ENCODE data around the gene SULT1E1. TPM values are rescaled to one million over a fixed set of nuclear protein-coding genes. Genes with fewer than 3 reads are reported as not detected.
"Not testable (repeated sequence)": the region's sequence is repeated elsewhere in the genome, so short reads cannot be mapped to it uniquely, and the experiment has no call there.

Gene SULT1E1
- total RNA-seq, 4 donors from 2014 or later: 539 TPM; not detected in 3

DNA sequence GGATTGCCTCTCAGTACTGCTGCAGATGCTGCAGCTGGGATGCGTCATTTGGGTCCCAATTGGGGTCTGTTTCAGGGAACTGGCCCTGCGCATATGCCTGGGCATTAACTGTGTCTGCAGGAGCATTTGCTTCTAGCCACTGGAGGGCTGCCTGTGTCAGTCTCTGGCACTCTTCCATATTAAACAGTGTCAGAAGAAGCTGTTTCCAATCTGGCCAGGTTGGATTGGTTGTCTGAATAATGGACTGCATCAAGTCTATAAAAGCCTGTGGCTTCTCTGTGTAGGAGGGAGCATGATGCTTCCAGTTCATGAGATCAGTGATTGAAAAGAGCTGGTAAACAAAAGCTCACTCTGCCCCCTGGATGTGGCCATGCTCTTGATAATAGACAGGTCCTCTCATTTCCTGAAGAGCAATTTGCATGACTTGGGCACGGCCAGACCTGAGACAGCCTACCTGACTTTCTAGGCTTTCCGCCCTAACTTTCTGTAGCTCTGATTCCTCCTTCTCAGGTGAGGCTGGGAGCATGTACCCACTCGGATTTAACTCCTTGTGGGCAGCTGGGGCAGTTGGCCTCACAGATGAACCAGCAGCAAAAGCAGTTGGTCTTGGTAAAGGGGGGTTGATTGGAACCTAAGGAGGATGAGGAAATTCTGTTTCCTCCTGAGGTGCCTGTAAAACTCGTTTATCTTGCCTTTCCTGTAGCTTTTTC lies 29.2 kb downstream of the SULT1E1 start:
- Histone ChIP-seq H3K27ac (no peak overlapping the region), H3K27me3 (no peaks in the 10 kb centered on the region), H3K4me3 (no peak overlapping the region), H3K36me3 (no peaks in the 10 kb centered on the region), H3K4me1 (no peaks in the 10 kb centered on the region), H3K9me3 (no peaks in the 10 kb centered on the region)
- no peak for TF ChIP-seq POLR2A (IDR thresholded peaks at IDR 0.05)
- no peak for DNase-seq
- intact Hi-C loops (cut with DNase I; ENCODE audit: low total_unique reads): no loop called here

DNA sequence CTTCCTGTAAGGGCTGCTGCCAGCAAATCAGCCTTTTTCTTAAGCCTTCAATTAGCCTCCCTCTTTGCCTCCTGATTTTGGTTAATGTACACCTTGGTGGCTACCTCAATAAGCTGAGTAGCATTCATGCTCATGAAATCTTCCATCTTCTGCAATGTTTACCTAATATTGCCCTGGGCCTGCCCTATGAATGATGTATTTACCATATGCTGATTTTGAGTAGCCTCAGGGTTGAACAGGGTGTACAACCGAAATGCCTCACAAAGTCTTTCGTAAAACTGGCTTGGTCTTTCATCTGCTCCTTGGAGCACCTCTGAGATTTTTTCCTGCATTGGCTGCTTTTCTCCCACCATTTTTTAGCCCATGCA lies 29.8 kb downstream of the SULT1E1 start:
- no peak for DNase-seq
- H3K27me3 ChIP-seq: no peaks in the 10 kb centered on the region
- TF ChIP-seq POLR2A (IDR thresholded peaks at IDR 0.05): no peak
- TF ChIP-seq, protein P1, sequence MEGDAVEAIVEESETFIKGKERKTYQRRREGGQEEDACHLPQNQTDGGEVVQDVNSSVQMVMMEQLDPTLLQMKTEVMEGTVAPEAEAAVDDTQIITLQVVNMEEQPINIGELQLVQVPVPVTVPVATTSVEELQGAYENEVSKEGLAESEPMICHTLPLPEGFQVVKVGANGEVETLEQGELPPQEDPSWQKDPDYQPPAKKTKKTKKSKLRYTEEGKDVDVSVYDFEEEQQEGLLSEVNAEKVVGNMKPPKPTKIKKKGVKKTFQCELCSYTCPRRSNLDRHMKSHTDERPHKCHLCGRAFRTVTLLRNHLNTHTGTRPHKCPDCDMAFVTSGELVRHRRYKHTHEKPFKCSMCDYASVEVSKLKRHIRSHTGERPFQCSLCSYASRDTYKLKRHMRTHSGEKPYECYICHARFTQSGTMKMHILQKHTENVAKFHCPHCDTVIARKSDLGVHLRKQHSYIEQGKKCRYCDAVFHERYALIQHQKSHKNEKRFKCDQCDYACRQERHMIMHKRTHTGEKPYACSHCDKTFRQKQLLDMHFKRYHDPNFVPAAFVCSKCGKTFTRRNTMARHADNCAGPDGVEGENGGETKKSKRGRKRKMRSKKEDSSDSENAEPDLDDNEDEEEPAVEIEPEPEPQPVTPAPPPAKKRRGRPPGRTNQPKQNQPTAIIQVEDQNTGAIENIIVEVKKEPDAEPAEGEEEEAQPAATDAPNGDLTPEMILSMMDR (IDR thresholded peaks at IDR 0.05): no peak
- H3K4me1 ChIP-seq: no peaks in the 10 kb centered on the region
- H3K9me3 ChIP-seq: no peaks in the 10 kb centered on the region
- H3K36me3 ChIP-seq: no peaks in the 10 kb centered on the region
- no peak overlapping the region for H3K27ac ChIP-seq
- H3K4me3 ChIP-seq: no peak overlapping the region
- intact Hi-C loops (cut with DNase I; ENCODE audit: low total_unique reads): no loop called here

DNA sequence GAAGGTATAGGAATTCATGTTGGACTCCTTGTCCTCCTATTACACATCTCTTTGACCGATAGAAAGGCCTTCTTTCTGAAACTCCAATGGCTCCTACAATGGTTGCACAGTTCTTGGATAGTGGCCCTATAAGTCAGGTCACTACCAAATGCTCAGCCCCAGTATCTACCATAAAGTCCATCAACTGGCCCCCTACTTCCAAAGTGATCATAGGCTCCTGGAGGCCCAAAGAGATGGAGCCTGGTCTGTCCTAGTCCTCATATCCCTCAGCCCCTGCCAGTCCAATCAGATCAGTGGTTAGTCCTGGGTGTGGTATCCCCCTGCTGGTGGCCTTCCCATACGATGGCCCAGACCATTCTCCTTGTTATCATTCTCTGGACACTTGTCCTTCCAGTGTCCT lies 30.3 kb downstream of the SULT1E1 start:
- intact Hi-C loops (cut with DNase I; ENCODE audit: low total_unique reads): no loop called here
- no peak for TF ChIP-seq POLR2A (IDR thresholded peaks at IDR 0.05)
- TF ChIP-seq, protein P1 (IDR thresholded peaks at IDR 0.05): no peak
- Histone ChIP-seq H3K4me1 (no peaks in the 10 kb centered on the region), H3K36me3 (no peaks in the 10 kb centered on the region), H3K9me3 (no peaks in the 10 kb centered on the region), H3K27ac (no peak overlapping the region), H3K27me3 (no peaks in the 10 kb centered on the region), H3K4me3 (no peak overlapping the region)
- no peak for DNase-seq

DNA sequence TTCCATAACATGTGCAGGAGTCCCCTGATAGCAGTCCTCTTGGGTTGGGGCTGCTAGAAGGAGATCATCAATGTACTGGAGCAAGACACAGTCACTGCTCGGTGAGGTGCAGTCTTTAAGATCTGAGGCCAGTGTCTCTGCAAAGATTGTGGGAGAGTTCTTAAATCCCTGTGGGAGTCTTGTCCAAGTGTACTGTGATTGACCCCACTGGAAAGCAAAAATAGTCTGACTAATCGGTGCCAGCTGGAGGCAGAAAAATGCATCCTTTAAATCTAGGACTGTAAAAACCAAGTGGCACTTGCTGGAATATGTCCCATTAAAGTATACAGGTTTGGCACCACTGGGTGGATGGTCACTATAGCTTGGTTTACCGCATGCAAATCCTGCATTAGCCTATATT lies 31.1 kb downstream of the SULT1E1 start:
- Histone ChIP-seq H3K4me3 (no peak overlapping the region), H3K9me3 (no peaks in the 10 kb centered on the region), H3K4me1 (no peaks in the 10 kb centered on the region), H3K27me3 (no peaks in the 10 kb centered on the region), H3K27ac (no peak overlapping the region), H3K36me3 (no peaks in the 10 kb centered on the region)
- TF ChIP-seq POLR2A (IDR thresholded peaks at IDR 0.05): no peak
- TF ChIP-seq, protein P1 (IDR thresholded peaks at IDR 0.05): no peak
- DNase-seq: no peak
- intact Hi-C loops (cut with DNase I; ENCODE audit: low total_unique reads): no loop called here

DNA sequence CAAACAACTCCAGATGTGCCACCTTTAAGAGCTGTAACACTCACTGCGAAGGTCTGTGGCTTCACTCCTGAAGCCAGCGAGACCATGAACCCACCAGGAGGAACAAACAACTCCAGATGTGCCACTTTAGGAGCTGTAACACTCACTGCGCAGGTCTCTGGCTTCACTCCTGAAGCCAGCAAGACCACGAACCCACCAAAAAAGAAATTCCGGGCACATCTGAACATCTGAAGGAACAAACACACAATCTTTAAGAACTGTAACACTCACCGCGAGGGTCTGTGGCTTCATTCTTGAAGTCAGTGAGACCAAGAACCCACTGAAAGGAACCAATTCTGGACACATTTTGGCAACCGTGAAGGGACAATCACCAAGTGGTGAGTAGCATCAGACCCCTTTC lies 34.9 kb downstream of the SULT1E1 start:
- H3K4me3 ChIP-seq; H3K27ac ChIP-seq; intact Hi-C loops (cut with DNase I; ENCODE audit: low total_unique reads); H3K27me3 ChIP-seq; H3K9me3 ChIP-seq; H3K36me3 ChIP-seq; H3K4me1 ChIP-seq; DNase-seq: not testable (repeated sequence)

DNA sequence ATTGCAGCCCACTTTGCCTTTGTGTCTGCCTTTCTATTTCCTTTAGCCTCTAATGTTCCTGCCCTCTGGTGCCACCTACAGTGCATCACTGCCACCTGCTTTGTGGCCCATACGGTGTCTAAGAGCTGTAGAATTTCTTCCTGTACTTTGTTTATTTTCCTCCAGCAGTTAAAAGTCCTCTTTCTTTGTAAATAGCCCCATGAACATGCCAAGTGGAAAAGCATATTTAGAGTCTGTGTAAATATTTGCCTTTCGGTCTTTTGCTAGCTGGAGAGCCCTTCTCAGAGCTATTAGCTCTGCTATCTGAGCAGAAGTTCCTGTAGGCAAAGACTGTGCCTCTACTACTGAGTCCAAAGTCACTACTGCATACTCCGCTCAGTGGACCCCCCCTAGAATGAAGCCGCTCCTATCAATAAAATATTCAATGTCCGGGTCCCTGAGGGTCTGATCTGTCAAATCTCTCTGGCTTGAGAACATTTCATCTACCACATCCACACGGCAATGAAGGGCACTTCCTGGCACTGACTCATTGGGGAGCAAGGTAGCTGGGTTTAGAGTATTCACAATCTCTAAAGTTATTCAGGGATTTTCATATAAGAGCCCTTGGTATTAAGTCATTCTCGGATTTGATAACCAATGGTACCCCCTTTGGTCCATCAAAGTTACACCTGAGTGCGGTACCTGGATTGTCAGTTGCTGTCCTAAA lies 36.3 kb downstream of the SULT1E1 start:
- Histone ChIP-seq H3K4me1 (no peaks in the 10 kb centered on the region), H3K27ac (no peak overlapping the region), H3K27me3 (no peaks in the 10 kb centered on the region), H3K4me3 (no peak overlapping the region), H3K36me3 (no peaks in the 10 kb centered on the region), H3K9me3 (no peaks in the 10 kb centered on the region)
- intact Hi-C loops (cut with DNase I; ENCODE audit: low total_unique reads): no loop called here
- TF ChIP-seq POLR2A (IDR thresholded peaks at IDR 0.05): no peak
- DNase-seq: no peak
